H7 (cell line): ENCODE measurements around the gene RCAN2. TPM values are rescaled to one million over a fixed set of nuclear protein-coding genes. Genes with fewer than 3 reads are reported as not detected.
A peak's percentile ranks its signal among the peaks of the same experiment; 100 is the strongest.

Experiments used
- DNase-seq: peaks from one replicate; pipeline ENCODE4 v3.0.0; 2012
- H3K27me3 ChIP-seq: 2 replicates; pipeline ENCODE4 v1.6.0; 2011; ENCODE audit warnings: mild to moderate bottlenecking, low read length; ENCODE audit not compliant: control insufficient read depth, insufficient read depth
- H3K36me3 ChIP-seq: replicated peaks from 2 replicates; pipeline ENCODE4 v1.5.1; 2011; ENCODE audit warnings: low read length; ENCODE audit not compliant: control insufficient read depth, insufficient read depth
- H3K4me3 ChIP-seq: 2 replicates; pipeline ENCODE4 v1.5.1; 2011; ENCODE audit warnings: low read depth, mild to moderate bottlenecking, control low read depth, low read length, moderate library complexity; ENCODE audit not compliant: insufficient read depth
- total RNA-seq: library from RNA; depleted of rRNA; stranded (reverse); fragments of >200 nt; shearing (Covaris generic); gene quantifications from 2 replicates; pipeline ENCODE4 v1.2.3, GENCODE V29; 2014; rRNA removed

Gene RCAN2
- total RNA-seq, result 1.5 and 2.8 TPM in 2 replicates

GRCh38 chr6:46491201-46491627, at the start of gene RCAN2:
Gene RCAN2, minus strand, starts transcription at chr6:46491449.
- Histone ChIP-seq H3K27me3 (peaks cover 20% of the 10 kb centered on the region), H3K4me3 (peak within 1 kb of the TSS; percentile 68), H3K36me3 (no peaks in the 10 kb centered on the region)
- peak; percentile 90 for DNase-seq

GRCh38 chr6:46539866-46540265, 48.6 kb upstream of the RCAN2 start:
- H3K27me3 ChIP-seq, result no peaks in the 10 kb centered on the region
- DNase-seq, result no peak
- H3K4me3 ChIP-seq, result no peak overlapping the region

GRCh38 chr6:46538800-46539480, 47.7 kb upstream of the RCAN2 start:
- no peak for DNase-seq
- no peak overlapping the region for H3K4me3 ChIP-seq

More at GRCh38 chr6:46539866-46540265, 48.6 kb upstream of the RCAN2 start:
- no peaks in the 10 kb centered on the region for H3K36me3 ChIP-seq

GRCh38 chr6:46530896-46531295, 39.6 kb upstream of the RCAN2 start:
- H3K27me3 ChIP-seq, result no peaks in the 10 kb centered on the region
- H3K36me3 ChIP-seq, result no peaks in the 10 kb centered on the region
- no peak overlapping the region for H3K4me3 ChIP-seq
- DNase-seq, result no peak

More at GRCh38 chr6:46538800-46539480, 47.7 kb upstream of the RCAN2 start:
- no peaks in the 10 kb centered on the region for H3K27me3 ChIP-seq
- no peaks in the 10 kb centered on the region for H3K36me3 ChIP-seq

- Histone ChIP-seq H3K27me3 (no peaks in the 10 kb centered on the region), H3K36me3 (no peaks in the 10 kb centered on the region), H3K4me3 (no peak overlapping the region)
- DNase-seq, result no peak
Observed at GRCh38 chr6:46528961-46529750, 37.9 kb upstream of the RCAN2 start.

GRCh38 chr6:46526607-46527006, 35.4 kb upstream of the RCAN2 start:
- H3K4me3 ChIP-seq, result no peak overlapping the region
- no peak for DNase-seq
- no peaks in the 10 kb centered on the region for H3K36me3 ChIP-seq
- no peaks in the 10 kb centered on the region for H3K27me3 ChIP-seq

- H3K36me3 ChIP-seq, result no peaks in the 10 kb centered on the region
- no peak for DNase-seq
- no peaks in the 10 kb centered on the region for H3K27me3 ChIP-seq
- no peak overlapping the region for H3K4me3 ChIP-seq
Observed at GRCh38 chr6:46525583-46525982, 34.3 kb upstream of the RCAN2 start.

- no peaks in the 10 kb centered on the region for H3K36me3 ChIP-seq
- H3K4me3 ChIP-seq, result no peak overlapping the region
- no peaks in the 10 kb centered on the region for H3K27me3 ChIP-seq
- no peak for DNase-seq
Observed at GRCh38 chr6:46521464-46521971, 30.3 kb upstream of the RCAN2 start.

- Histone ChIP-seq H3K4me3 (no peak overlapping the region), H3K27me3 (no peaks in the 10 kb centered on the region), H3K36me3 (no peaks in the 10 kb centered on the region)
- DNase-seq, result no peak
Observed at GRCh38 chr6:46517202-46517601, 26.0 kb upstream of the RCAN2 start.

- H3K4me3 ChIP-seq, result no peak overlapping the region
- DNase-seq, result no peak
- H3K36me3 ChIP-seq, result no peaks in the 10 kb centered on the region
- no peaks in the 10 kb centered on the region for H3K27me3 ChIP-seq
Observed at GRCh38 chr6:46513533-46513932, 22.3 kb upstream of the RCAN2 start.

GRCh38 chr6:46511320-46511719, 20.1 kb upstream of the RCAN2 start:
- Histone ChIP-seq H3K27me3 (no peaks in the 10 kb centered on the region), H3K36me3 (no peaks in the 10 kb centered on the region), H3K4me3 (no peak overlapping the region)
- no peak for DNase-seq

GRCh38 chr6:46510651-46511050, 19.4 kb upstream of the RCAN2 start:
- DNase-seq, result no peak
- H3K36me3 ChIP-seq, result no peaks in the 10 kb centered on the region
- H3K4me3 ChIP-seq, result no peak overlapping the region
- H3K27me3 ChIP-seq, result no peaks in the 10 kb centered on the region

- DNase-seq, result no peak
- Histone ChIP-seq H3K4me3 (no peak overlapping the region), H3K36me3 (no peaks in the 10 kb centered on the region), H3K27me3 (no peaks in the 10 kb centered on the region)
Observed at GRCh38 chr6:46509981-46510510, 18.8 kb upstream of the RCAN2 start.

GRCh38 chr6:46509063-46509462, 17.8 kb upstream of the RCAN2 start:
- no peak for DNase-seq
- Histone ChIP-seq H3K27me3 (no peaks in the 10 kb centered on the region), H3K4me3 (no peak overlapping the region), H3K36me3 (no peaks in the 10 kb centered on the region)

GRCh38 chr6:46507426-46507825, 16.2 kb upstream of the RCAN2 start:
- Histone ChIP-seq H3K4me3 (no peak overlapping the region), H3K27me3 (no peaks in the 10 kb centered on the region), H3K36me3 (no peaks in the 10 kb centered on the region)
- no peak for DNase-seq
